ENCODE measurements around the gene ZNF653. TPM values are rescaled to one million over a fixed set of nuclear protein-coding genes. Genes with fewer than 3 reads are reported as not detected.

ZNF653 gene
- total and polyA plus RNA-seq, 2 of the 8 experiments (the other 6 are each of a cell fraction or from before 2014, with no cell fraction given) = 7.0 to 7.9 TPM

DNA sequence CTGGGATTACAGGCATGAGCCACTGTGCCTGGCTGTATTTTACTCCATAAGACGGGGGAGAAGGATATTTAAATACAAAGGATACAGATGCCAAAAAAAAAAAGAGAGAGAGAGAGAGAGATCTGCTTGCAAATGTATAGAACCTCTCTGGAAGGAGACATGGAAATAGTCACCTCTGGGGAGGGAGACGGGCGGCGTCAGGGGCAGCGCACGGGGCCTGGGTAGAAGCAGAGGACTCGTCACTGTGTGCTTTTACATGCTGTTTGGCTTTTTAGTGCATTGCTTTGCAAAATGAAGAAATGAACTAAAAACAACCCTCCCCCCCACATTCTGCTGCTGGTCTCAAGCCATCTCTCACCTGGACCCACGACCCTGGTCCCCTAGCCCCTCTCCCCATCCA is 4.8 kb upstream of the ZNF653 start:
- whole genome bisulfite sequencing, 2 experiments (ENCODE audit: extremely low coverage in 1 of 2, insufficient coverage in 1 of 2, insufficient read length in 1 of 2, insufficient replicate concordance in 2 of 2, low coverage in 1 of 2, low lambda C conversion rate in 2 of 2, missing lambda C conversion rate in 1 of 2) = 91% methylated on average over 8 of the region's 8 CpGs; no CpG with 5 or more reads in 1 of the 2 experiments
- Histone ChIP-seq H3K4me1 (replicated peaks in 1 of 4; ENCODE audit: control insufficient read depth in 3 of 4, insufficient read depth in 4 of 4, low read length in 3 of 4) (peaks cover 0 to 4% (median 2%) of the 10 kb centered on the region in 4 experiments; a peak in 4 of 7 replicates), H4K91ac (replicated peaks; ENCODE audit: insufficient read length, low read length) (no peak overlapping the region), H3K79me2 (ENCODE audit: control insufficient read depth in 1 of 2, insufficient read depth in 2 of 2, low read length in 2 of 2) (no peaks in the 10 kb centered on the region), H2BK15ac (ENCODE audit: low read length) (no peak overlapping the region), H3K79me1 (ENCODE audit: low read depth, low read length) (no peaks in the 10 kb centered on the region), H2BK20ac (ENCODE audit: low read length) (no peak overlapping the region), H4K20me1 (replicated peaks in 1 of 2; ENCODE audit: control insufficient read depth in 1 of 2, insufficient read depth in 2 of 2, low read length in 2 of 2) (peaks cover 2 to 4% of the 10 kb centered on the region in 2 experiments), H3K56ac (replicated peaks; ENCODE audit: insufficient read length, low read depth, low read length) (no peak overlapping the region), H3K23ac (ENCODE audit: insufficient read length) (no peak overlapping the region), H3K23me2 (ENCODE audit: low read depth, low read length) (0 out of 2 replicates have a peak, but pooled peaks cover 2% of the 10 kb centered on the region), H2BK12ac (ENCODE audit: low read depth, low read length) (no peak overlapping the region), H3K4me2 (ENCODE audit: insufficient read depth in 1 of 2, low read depth in 2 of 2, low read length in 2 of 2) (no peak overlapping the region), H3K9ac (replicated peaks in 1 of 4; ENCODE audit: extremely low read depth in 1 of 4, low read depth in 3 of 4, low read length in 3 of 4) (no peak overlapping the region), H3K4ac (replicated peaks; ENCODE audit: insufficient read length, low read depth, low read length) (no peak overlapping the region), H2BK5ac (ENCODE audit: low read depth, low read length) (no peak overlapping the region), H2BK120ac (replicated peaks; ENCODE audit: low read depth, low read length) (no peak overlapping the region), H4K8ac (ENCODE audit: extremely low read depth, insufficient read depth, low read length) (no peak overlapping the region; the same call in 1 of the 2 replicates), H3K9me3 (ENCODE audit: insufficient read depth in 2 of 2, low read depth in 1 of 2, low read length in 1 of 2) (no peaks in the 10 kb centered on the region), H2AFZ (ENCODE audit: low read length) (no peak overlapping the region), H2AK5ac (ENCODE audit: low read depth, low read length) (no peak overlapping the region), H3K18ac (ENCODE audit: extremely low read depth, low read length) (no peak overlapping the region), H3K27ac (ENCODE audit: low read depth, low read length) (no peak overlapping the region), H3K27me3 (replicated peaks in 1 of 4; ENCODE audit: control insufficient read depth in 3 of 4, extremely low read depth in 1 of 4, insufficient read depth in 3 of 4, low read length in 3 of 4) (no peaks in the 10 kb centered on the region), H3K4me3 (ENCODE audit: extremely low read depth in 1 of 4, insufficient read depth in 2 of 4, low read depth in 3 of 4, low read length in 4 of 4) (no peak overlapping the region), H4K5ac (ENCODE audit: insufficient read length, low read depth, low read length) (no peak overlapping the region), H3K36me3 (ENCODE audit: control insufficient read depth in 2 of 4, insufficient read depth in 4 of 4, low read length in 3 of 4) (peaks cover 0 to 8% (median 0%) of the 10 kb centered on the region in 4 experiments; a peak in 2 of 8 replicates), H3K14ac (ENCODE audit: insufficient read length) (no peak overlapping the region)
- ChIA-PET CTCF (ENCODE audit: partially characterized antibody) (interaction anchor here (1.6 kb wide), 1 partner anchor 13 kb away, joined by 5 read pairs; no protein-coding TSS in a partner anchor), POLR2A (ENCODE audit: partially characterized antibody) (interaction anchor here (1.0 to 2.5 kb wide), 2 partner anchors 13 to 18 kb away, joined by 4 to 11 read pairs; partner anchors contain the start of gene ECSIT)
- DNase-seq (ENCODE audit: low read depth in 1 of 2, low spot score in 2 of 2) (no peak), FAIRE-seq (no peak)
- TF ChIP-seq TAF1 (IDR thresholded peaks at IDR 0.05; ENCODE audit: low read depth, low read length) (no peak), TBP (IDR thresholded peaks at IDR 0.05; ENCODE audit: low read depth, low read length) (no peak), SUZ12 (IDR thresholded peaks at IDR 0.05; ENCODE audit: low read length) (no peak)
